Daoy (cell line): ENCODE measurements around the gene AGAP3. TPM values are rescaled to one million over a fixed set of nuclear protein-coding genes. Genes with fewer than 3 reads are reported as not detected.

Source experiments
- DNase-seq: peaks from one replicate; pipeline ENCODE4 v3.0.0-alpha.2; 2015; ENCODE audit warnings: low read depth
- total RNA-seq: library from RNA; depleted of rRNA; stranded (reverse); fragments of >200 nt; shearing (Covaris generic); gene quantifications from 2 replicates; pipeline ENCODE4 v1.2.3, GENCODE V29; 2014

The AGAP3 gene
- total RNA-seq, 1 experiment from 2014 or later = 41.6 TPM

DNA sequence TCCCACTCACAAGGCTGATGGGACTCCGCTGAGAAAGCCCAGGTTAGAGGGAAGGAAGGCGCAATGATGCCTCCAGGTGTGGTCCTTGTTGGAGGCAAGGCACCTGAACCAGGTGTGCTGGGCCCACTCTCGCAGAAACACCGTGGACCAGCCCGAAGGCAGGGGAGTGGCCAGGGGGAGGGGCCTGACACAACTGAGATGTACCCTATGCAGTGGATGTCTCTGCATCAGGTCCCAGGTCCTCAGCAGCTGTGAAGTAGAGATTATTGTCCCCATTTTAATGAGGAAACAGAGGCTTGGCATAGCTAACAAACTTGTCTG, 49.2 kb downstream of the AGAP3 start:
- no peak for DNase-seq

DNA sequence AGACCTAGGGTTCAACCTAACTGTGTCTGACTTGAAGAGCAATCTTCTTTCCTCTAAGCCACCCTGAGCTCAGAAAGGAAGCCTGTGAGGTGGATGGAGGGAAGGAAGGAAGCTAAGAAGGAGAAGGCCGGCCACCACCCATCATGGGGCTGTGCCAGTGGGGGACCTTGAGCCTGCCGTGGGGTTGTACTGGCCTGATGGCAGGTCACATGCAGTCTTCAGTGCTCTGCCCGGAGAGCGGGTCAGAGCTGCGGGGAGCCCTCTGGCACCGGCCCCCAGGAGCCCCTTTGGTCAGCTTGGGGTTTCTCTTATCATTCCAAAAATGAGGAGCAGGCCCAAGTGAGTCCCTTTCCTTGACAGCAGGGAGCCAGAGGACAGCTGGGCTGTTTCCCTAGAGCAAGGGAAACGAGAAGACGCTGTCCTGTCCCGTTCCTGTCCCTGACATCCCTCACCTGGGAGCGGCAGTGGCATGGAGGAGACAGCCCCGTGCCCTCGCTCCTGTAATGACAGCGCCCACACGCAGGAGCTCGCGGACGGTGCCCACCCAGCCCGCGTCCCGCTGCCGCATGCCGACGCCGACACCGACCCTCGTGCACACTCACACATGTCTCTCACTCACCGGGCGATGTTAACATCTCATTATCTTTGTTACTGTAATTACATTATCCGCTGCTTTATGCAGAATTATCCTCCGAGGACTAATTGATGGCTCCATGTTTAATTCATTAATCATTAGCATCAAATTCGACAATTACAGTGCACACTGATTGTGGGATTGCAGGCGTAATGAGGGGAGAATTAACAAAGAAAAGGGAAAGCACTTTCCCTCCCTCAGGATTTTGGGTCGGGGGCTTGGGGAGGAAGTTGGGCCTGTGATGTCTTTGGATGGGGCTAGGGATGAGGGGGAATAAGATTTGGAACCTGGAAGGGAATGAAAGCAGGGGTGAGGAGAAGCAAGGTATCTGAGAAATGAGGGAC, 49.9 kb downstream of the AGAP3 start:
- DNase-seq = no peak

DNA sequence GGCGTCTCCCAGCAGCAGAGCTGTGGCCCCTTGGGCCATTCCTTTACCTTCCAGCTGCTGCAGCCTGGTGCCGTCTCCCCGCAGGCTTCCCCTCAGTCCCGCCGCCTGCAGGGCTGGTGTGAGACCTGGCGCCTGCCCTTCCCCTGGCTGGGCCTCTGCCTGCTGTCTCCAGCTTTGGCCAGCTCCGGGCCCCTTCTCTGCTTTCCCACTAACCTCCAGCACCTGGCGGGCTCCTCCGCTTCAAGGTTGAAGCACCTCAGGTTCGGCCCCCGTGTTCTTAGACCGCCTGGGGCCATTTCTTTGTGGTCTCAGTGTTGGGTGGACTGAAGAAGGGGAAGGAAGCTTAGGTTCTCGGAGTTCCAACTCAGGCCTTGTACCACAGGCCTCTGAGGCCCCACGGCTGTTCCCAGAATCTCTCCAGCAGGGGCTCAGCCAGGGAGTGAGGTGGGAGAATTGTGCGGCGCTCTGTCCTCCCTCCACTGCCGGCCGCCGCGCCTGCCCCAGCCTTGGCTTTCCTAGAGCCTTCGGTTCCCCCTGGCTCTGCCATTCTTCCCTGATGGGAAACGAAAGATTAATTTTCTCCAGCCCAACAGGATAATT, 50.9 kb downstream of the AGAP3 start:
- DNase-seq = no peak

DNA sequence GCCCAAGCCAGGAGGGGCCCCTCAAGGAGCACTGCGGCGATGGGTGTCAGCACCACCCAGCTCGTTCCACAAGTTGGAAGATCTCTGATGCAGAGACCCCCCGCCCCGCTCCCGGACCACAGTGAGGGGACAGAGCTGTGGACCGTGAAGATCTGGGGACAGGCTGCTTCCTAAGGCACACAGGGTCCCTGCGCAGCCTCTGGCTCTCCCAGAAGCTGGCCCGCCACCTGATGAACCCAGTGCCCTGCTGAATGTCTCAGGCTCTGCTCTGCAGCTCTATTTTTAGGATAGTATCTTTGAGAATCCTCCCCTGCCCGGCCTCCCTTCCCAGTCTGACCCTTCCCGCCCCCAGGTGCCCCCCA, 51.5 kb downstream of the AGAP3 start:
- DNase-seq = no peak

DNA sequence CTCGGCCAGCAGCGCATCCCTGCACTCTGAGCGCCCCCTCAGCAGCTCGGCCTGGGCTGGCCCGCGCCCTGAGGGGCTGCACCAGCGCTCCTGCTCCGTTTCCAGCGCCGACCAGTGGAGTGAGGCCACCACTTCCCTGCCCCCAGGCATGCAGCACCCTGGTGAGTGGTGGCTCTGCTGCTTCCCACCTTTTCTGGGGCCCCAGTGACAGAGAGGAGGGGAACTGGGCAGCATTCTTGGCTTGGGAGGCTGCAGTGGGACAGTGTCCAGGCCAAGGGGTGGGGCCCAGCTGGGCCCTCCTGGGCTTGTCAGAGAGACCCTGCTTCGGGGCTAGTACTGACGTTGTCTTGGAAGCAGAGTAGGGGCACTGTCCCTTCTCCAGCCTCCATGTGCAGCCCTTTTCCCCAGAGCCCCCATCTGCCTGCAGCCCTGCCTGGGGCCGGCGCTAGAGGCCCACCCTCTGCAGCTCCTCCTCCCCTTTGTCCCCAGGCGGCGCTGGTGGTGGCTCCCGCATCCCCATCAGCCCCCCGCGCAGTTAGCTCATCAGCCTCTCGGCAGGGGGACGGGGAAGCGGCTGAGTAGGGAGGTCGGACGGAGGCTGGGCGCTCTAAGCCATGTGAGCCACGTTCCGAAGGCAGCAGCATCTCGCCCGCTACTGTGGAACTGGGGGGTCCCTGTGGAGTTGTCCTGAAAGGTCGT, 52.0 kb downstream of the AGAP3 start:
- no peak for DNase-seq

DNA sequence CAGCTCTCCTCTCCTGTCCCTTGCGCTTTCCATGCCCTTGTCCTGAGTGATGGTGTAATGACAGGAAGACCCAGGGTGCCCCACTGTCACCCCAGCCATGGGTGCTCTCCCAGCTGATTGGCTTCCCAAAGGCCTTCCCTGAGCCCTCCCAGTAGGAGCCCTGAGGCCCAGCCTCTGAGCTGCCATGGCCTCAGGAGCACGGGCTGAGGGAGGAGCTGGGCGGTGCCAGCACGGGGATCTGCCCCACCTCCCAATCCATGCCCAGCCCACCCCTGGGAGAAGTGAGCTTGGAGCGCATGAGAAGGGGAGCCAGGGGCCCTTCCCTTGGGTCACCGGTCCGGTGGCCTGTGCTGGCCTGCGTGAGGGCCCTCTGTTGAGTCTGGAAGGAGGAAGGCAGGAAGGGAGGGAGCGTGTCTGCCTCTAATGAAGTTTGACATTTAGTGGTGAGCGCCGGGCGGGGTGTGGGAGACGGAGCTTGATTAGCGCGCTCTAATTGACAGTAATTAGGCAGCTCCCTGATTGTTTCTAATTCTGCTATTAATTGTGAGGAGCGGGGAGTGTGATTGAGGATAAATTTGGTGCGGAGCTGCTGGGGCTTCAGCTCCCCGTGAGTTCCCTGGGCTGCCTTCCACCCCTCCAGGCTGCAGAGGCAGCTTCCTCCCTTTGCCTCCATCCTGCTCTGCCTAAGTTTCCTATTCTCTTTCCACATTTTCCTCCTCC, 53.0 kb downstream of the AGAP3 start:
- DNase-seq = no peak

DNA sequence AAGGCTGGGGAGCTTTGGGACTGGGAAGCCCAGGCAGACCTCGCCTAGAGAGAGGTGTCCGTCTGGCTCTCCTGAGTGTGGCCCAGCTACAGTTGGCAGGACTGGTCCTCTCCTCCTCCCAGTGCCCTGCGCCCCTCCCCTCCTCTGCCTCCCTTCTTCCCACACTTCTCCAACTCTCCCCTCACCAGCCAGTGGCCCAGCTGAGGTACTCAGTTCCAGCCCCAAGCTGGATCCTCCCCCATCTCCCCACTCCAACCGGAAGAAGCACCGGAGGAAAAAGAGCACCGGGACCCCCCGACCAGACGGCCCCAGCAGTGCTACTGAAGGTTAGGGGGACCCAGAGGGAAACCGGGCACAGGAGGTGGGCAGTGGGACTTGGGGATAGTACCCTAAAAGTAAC, 53.5 kb downstream of the AGAP3 start:
- DNase-seq = no peak

DNA sequence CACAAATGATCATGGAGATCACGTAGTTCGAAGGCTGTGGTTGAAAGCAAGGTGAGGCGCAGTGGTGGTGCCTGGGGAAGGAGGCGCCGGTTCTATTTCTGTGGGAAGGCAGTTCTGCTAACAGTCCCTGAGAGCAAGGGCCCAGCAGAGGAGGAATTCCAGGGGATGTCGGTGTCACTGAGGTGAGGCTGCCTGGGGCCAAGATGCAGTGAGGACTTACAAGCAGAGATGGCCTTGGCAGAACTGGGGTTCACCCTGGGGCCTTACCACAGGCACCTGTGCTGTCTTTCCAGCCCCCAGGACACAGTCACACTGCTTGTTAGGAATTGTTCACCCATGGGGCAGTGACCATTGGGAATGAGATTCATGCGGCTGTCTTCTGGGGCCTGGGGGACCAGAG, 54.6 kb downstream of the AGAP3 start:
- no peak for DNase-seq

DNA sequence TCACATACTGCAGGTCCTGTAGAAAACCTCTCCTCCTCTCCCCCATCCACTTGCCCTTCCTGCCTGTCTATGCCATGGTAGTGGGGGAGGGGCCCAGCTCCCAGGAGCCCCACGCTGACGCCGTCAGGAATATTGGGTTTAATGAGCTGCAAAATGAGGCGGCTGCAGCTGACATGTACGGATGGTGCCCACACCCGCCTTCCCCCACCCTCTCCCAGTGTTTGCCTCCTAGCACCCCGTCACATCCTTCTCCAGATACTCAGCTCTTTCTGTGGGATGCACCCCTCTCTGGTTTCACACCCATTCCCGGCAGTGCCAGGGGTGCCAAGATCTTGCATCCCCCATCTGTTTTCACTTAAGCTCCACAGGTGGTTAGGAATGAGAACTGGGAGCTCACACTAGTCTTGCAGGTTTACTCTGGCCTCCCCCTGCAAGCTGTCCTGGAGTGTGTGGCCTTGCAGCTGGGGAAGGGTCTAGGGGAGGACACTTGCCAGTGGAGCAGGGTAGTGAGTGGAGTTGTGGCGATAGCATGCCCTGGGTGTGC, 55.1 kb downstream of the AGAP3 start:
- no peak for DNase-seq

DNA sequence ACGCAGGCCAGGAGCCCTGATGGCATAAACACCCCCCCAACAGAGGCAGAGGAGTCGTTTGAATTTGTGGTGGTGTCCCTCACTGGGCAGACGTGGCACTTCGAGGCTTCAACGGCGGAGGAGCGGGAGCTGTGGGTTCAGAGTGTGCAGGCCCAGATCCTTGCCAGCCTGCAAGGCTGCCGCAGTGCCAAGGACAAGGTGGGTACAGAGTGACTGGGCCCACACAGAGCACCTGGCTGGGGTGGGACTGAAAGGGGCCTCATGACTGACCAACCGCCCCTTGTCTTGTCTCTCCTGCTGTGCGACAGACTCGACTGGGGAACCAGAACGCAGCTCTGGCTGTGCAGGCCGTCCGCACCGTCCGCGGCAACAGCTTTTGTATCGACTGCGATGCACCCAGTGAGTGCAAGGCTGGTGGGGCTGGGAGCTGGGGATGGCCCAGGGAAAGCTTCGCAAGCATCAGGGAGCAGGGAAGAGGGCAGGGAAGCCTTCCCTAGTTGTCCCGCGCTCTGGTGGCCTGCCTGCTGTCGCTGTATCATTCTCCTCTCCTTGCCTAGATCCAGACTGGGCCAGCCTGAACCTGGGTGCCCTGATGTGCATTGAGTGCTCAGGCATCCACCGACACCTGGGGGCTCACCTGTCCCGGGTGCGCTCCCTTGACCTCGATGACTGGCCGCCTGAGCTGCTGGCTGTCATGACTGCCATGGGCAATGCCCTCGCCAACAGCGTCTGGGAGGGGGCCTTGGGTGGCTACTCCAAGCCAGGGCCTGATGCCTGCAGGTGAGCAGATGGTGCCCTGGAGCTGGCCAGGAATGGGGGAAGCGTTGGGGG, 55.8 kb downstream of the AGAP3 start:
- DNase-seq = no peak

DNA sequence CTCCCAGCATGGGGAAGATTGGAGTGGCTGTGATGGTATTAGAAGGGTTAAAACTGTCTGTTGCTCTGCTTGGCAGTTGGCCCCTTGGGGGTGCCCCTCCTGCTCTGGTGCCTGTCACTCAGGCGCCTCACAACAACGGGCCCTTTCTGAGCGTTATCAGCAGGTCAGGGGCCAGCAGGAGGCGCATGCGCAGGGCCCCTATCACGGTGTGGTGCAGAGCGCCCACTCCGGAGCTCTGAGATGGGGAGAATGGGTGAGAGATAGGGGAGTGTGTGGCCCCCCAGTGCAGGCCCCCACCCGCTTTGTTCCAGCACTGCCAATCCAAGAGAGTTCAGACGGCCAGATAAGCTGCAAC, 56.4 kb downstream of the AGAP3 start:
- no peak for DNase-seq

DNA sequence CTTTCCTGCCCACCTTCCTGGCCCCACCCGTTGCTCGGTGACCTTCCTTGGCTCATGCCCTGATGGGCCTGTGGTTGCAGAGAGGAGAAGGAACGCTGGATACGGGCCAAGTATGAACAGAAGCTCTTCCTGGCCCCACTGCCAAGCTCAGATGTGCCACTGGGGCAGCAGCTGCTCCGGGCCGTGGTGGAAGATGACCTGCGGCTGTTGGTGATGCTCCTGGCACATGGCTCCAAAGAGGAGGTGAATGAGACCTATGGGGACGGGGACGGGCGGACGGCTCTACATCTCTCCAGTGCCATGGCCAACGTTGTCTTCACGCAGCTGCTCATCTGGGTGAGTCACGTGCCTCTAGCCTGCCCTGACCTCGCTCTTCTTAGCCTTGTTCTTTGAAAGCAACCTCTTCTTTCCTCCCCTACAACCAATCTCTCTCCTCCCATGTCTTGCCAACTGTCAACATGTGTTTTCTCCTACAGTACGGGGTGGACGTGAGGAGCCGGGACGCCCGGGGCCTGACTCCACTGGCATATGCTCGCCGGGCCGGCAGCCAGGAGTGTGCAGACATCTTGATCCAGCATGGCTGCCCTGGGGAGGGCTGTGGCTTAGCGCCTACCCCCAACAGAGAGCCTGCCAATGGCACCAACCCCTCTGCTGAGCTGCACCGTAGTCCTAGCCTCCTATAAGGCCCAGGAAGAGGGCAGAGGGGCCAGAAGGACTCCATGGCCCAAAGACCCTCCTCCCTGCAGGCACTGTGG, 57.2 kb downstream of the AGAP3 start:
- peak; percentile 40 for DNase-seq

DNA sequence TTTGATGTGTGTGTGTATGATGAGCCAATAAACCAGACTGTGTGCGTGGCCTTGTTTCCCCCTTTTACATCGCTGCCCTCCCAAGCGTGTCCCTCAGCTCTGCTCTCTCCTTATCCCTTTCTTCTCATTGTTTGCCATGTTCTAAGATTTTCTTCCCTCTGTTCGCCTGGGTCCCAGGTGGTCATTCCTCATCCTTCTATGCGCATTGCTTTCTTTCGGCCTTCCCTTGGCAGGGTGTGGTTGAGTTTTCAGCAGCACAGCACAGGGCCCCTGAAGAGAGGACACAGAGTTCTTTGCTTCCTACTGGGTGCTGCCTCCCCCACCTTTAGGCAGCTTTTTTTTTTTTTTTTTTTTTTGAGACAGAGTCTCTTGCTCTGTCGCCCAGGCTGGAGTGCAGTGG, 58.1 kb downstream of the AGAP3 start:
- no peak for DNase-seq

DNA sequence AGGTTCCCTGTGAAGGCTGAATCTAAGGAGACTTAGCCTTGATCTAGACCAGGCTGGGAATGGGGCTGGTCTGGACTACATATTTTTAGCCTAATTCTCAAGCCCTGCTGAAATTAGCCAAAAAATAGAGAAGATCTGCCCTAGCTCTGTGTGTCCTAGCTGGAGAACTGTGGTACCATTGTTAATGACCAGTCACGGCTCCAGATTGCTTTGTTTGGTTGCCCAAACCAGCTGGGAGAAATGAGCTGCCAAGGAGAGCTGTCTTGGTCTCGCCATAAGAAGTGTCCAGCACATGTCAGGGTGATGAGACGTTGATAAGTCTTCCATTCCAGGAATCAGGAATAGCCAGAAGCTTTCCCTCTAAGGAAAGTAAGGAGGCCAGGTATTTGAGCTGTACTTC, 60.5 kb downstream of the AGAP3 start:
- no peak for DNase-seq

DNA sequence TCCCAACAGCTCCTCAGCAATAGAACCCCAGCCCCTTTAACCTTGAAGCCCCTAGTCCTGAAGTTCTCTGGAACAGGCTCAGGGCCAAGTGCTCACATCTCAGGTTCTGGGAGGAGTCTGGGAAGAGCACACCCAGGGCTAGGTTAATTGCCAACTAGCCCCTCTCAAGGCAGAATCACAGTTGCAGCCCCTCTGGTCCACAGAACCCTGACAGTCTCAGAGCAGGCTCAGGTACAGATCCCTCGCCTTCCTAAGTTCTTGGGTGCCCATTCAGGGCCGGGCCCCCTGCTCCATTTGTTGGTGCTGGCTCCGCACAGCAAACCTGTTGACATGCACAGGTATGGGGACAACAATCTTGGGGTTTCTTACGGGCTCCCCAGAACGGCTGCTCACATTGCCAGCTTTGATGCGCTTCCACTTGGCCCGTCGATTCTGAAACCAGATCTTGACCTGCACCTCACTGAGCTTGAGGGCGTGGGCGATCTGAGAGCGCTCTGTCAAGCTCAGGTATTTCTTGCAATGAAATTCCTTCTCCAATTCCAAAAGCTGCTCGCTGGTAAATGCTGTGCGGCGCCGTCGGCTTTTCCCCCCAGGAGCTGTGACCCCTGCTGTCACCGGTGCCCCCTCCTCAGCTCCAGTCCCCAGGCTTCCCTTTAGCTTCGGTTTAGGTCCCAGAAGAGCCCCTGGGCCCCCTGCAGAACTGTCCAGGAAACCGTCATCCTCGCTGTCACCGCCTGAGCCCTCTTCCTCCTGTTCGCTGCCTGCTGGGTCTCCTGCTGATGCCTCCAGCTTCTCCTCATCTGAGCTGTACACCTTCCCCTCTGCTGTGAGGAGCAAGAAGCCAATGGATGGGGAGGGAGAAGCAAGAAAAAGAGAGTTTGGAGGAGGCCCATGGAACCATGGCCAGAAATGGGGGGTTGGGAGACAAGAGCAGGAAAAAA, 62.3 kb downstream of the AGAP3 start:
- DNase-seq = no peak

DNA sequence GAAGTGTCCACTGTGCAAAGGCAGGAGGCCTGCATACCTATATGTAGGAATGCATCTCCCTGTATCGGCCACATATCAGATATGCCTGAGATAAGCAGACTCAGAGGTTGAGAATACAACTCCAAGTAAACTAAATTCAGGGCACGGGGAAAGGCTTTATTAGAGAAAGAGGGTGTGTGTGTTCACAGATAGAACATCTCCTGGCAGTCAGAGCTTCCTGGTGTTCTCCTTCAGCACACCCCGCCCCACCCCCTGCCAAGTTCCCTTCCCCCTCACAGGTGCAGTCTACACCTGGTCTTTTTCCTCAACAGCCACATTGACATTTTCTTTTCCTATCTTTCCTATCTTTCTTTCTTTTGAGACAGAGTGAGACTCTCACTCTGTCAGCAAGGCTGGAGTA, 64.1 kb downstream of the AGAP3 start:
- DNase-seq = no peak

DNA sequence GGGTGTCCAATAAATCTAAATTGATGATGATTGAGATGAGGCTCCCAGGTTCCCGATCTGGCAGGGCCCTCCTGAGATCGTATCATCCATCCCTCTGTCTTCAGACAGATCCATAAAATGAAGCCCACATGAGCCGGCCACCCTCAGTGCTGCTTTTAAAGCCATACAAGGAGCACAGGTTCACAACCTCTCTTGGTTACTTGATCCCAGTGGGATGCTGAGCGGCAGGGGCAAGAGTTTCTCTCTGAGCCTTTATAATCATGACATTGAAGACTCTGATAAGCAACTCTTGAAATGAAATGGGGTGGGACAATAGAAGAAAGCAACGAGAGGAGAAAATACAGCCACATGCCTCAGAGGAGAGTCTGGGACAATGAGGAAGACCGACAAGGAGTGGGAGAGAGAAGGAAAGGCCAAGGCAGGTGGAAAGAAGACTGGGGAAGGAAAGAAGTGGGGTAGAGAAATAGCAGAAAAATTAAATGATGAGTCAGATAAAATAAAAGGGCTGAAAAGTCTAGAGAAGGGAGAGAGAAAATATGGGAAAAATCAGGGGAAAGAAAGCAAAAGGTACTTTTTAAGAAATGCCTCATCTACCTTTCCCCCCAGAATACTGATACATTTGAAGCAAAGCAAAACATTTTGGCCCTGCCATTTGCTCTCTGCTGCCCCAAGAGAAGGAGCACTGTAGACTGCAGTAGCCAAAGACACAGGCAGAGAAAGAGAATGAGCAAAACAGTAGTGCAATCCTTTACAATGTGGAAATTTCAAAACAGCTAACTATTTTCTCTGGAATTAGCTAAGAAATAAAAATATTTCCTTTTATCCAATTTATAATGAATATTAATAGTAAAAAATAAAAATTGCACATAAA, 66.6 kb downstream of the AGAP3 start:
- no peak for DNase-seq

DNA sequence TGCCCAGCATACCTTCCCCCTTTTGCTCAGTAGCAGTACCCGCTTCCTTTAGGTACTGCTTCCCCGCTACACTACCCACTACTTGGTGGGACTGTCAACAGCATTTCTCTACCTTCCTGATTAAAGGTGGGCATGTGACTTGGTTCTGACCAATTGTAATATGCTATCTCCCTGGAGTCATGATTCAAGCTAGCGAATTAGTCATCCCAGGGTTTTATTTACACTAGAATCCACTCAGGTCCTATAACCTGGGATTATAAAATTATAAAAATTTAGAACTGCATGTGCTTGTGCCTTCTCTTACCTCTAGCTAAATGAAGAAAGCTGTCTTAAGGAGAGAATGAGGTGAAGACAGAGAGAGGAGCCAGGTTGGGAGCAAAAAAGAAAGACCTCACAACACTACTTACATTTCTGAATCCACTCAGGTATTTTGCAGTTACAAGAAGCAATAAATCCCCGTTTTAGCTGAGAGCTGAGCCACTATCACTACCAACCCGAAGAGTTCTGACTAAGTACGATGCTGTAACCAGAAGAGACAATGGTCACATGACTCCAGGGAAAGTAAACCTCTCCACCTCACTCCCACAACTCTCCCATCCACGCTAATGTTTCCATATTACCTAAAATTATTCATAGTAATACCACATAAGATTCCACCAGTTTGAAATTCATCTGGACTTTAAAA, 71.5 kb downstream of the AGAP3 start:
- peak; percentile 69 for DNase-seq
